Neural progenitor cell (in vitro differentiated cells): ENCODE data around the gene LUZP2.

Experiments used
- CTCF ChIP-seq: fragments of 200-600 bp; sonication (generic); IDR thresholded peaks from 2 replicates; pipeline ENCODE4 v1.5.1; 2017; ENCODE audit warnings: antibody characterized with exemption, mild to moderate bottlenecking
- EZH2 ChIP-seq: fragments of 200-600 bp; sonication (generic); IDR thresholded peaks from 2 replicates; pipeline ENCODE4 v1.6.1; 2017; ENCODE audit warnings: antibody characterized with exemption, mild to moderate bottlenecking, moderate library complexity
- EZH2phosphoT487 ChIP-seq: fragments of 200-600 bp; sonication (generic); IDR thresholded peaks from 2 replicates; pipeline ENCODE4 v1.6.1; 2017; ENCODE audit warnings: antibody characterized with exemption

- no peak for TF ChIP-seq CTCF
- no peak for TF ChIP-seq EZH2
- TF ChIP-seq EZH2phosphoT487, result no peak
Measured at GRCh38 chr11:24767411-24767810, 270.6 kb downstream of the LUZP2 start.
